ENCODE results near the gene CD244. TPM values are rescaled to one million over a fixed set of nuclear protein-coding genes. Genes with fewer than 3 reads are reported as not detected.

The CD244 gene
- total RNA-seq, 1 donor from 2014 or later = not detected

DNA sequence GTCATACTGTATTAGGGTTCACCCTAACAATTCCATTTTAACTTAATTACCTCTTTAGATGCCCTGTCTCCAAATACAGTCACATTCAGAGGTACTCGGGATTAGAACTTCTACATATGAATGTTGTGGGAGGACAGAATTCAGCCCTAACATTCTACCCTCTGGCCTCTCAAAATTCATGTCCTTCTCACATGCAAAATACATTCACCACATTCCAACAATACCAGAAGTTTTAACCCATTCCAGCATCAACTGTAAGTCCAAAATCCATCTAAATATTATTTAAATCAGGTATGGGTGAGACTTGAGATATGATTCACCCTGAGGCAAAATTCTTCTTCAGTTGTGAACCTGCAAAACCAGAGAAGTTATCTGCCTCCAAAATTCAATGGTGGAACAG, 52.2 kb downstream of the CD244 start:
- H3K4me3 ChIP-seq (ENCODE audit: low read depth, low read length) = no peak overlapping the region
- H3K36me3 ChIP-seq (ENCODE audit: control insufficient read depth, insufficient read depth, low read length) = no peaks in the 10 kb centered on the region
- TF ChIP-seq, protein P1, sequence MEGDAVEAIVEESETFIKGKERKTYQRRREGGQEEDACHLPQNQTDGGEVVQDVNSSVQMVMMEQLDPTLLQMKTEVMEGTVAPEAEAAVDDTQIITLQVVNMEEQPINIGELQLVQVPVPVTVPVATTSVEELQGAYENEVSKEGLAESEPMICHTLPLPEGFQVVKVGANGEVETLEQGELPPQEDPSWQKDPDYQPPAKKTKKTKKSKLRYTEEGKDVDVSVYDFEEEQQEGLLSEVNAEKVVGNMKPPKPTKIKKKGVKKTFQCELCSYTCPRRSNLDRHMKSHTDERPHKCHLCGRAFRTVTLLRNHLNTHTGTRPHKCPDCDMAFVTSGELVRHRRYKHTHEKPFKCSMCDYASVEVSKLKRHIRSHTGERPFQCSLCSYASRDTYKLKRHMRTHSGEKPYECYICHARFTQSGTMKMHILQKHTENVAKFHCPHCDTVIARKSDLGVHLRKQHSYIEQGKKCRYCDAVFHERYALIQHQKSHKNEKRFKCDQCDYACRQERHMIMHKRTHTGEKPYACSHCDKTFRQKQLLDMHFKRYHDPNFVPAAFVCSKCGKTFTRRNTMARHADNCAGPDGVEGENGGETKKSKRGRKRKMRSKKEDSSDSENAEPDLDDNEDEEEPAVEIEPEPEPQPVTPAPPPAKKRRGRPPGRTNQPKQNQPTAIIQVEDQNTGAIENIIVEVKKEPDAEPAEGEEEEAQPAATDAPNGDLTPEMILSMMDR (IDR thresholded peaks at IDR 0.05; ENCODE audit: insufficient read depth, low read length, poor library complexity, severe bottlenecking) = no peak
- no peaks in the 10 kb centered on the region for H3K27me3 ChIP-seq (ENCODE audit: control insufficient read depth, insufficient read depth, low read length)
- no peak for DNase-seq (ENCODE audit: low read depth)

GRCh38 chr1:160808289-160808688, 54.4 kb downstream of the CD244 start:
- Histone ChIP-seq H3K4me3 (ENCODE audit: low read depth, low read length) (no peak overlapping the region), H3K36me3 (ENCODE audit: control insufficient read depth, insufficient read depth, low read length) (no peaks in the 10 kb centered on the region), H3K27me3 (ENCODE audit: control insufficient read depth, insufficient read depth, low read length) (no peaks in the 10 kb centered on the region)
- no peak for DNase-seq (ENCODE audit: low read depth)
- TF ChIP-seq, protein P1 (IDR thresholded peaks at IDR 0.05; ENCODE audit: insufficient read depth, low read length, poor library complexity, severe bottlenecking) = no peak

- Histone ChIP-seq H3K36me3 (ENCODE audit: control insufficient read depth, insufficient read depth, low read length) (no peaks in the 10 kb centered on the region), H3K27me3 (ENCODE audit: control insufficient read depth, insufficient read depth, low read length) (no peaks in the 10 kb centered on the region), H3K4me3 (ENCODE audit: low read depth, low read length) (no peak overlapping the region)
- DNase-seq (ENCODE audit: low read depth) = no peak
- TF ChIP-seq, protein P1 (IDR thresholded peaks at IDR 0.05; ENCODE audit: insufficient read depth, low read length, poor library complexity, severe bottlenecking) = no peak
Observed at GRCh38 chr1:160807738-160808137, 54.9 kb downstream of the CD244 start.

GRCh38 chr1:160807247-160807646, 55.4 kb downstream of the CD244 start:
- no peaks in the 10 kb centered on the region for H3K27me3 ChIP-seq (ENCODE audit: control insufficient read depth, insufficient read depth, low read length)
- TF ChIP-seq, protein P1 (IDR thresholded peaks at IDR 0.05; ENCODE audit: insufficient read depth, low read length, poor library complexity, severe bottlenecking) = no peak
- DNase-seq (ENCODE audit: low read depth) = no peak
- no peaks in the 10 kb centered on the region for H3K36me3 ChIP-seq (ENCODE audit: control insufficient read depth, insufficient read depth, low read length)
- no peak overlapping the region for H3K4me3 ChIP-seq (ENCODE audit: low read depth, low read length)

- TF ChIP-seq, protein P1 (IDR thresholded peaks at IDR 0.05; ENCODE audit: insufficient read depth, low read length, poor library complexity, severe bottlenecking) = no peak
- no peak for DNase-seq (ENCODE audit: low read depth)
- H3K36me3 ChIP-seq (ENCODE audit: control insufficient read depth, insufficient read depth, low read length) = no peaks in the 10 kb centered on the region
- H3K4me3 ChIP-seq (ENCODE audit: low read depth, low read length) = no peak overlapping the region
- H3K27me3 ChIP-seq (ENCODE audit: control insufficient read depth, insufficient read depth, low read length) = no peaks in the 10 kb centered on the region
Observed at GRCh38 chr1:160806784-160807183, 55.9 kb downstream of the CD244 start.

GRCh38 chr1:160806109-160806665, 56.5 kb downstream of the CD244 start:
- Histone ChIP-seq H3K36me3 (ENCODE audit: control insufficient read depth, insufficient read depth, low read length) (no peaks in the 10 kb centered on the region), H3K4me3 (ENCODE audit: low read depth, low read length) (no peak overlapping the region), H3K27me3 (ENCODE audit: control insufficient read depth, insufficient read depth, low read length) (no peaks in the 10 kb centered on the region)
- no peak for DNase-seq (ENCODE audit: low read depth)
- TF ChIP-seq, protein P1 (IDR thresholded peaks at IDR 0.05; ENCODE audit: insufficient read depth, low read length, poor library complexity, severe bottlenecking) = no peak
